Islet of Langerhans (tissue), 1 donor: Measurements from ENCODE around the gene CDH26.

Experiments
- FAIRE-seq: peaks from one replicate; lab custom pipeline; 2011; peaks lifted over from hg19 to GRCh38; lab: Jason Lieb, UNC

CDH26 gene

DNA sequence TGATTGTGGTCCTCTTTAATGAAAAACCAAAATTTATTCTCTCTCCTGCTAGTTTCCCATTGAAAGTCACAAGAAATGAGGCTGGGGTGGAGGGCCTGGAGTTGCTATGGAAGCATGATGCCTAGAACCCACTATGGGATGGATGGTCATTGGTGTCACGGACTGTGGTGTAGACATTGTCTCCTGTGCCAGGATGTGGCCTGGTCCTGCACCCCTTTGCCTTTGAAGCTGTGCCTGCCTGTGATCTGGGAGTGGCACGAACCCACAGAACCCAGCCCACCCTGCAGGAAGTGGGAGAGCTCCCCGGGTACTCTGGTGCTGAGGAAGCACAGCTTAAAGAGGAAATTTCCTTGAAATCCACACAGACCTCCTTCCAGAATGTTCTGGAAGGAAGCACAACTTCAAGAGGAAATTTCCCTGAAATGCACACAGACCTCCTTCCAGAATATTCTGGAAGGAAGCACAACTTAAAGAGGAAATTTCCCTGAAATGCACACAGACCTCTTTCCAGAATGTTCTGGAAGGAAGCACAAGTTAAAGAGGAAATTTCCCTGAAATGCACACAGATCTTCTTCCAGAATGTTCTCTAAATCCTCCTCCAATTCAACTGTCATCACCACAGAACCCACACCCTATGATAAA, 105.6 kb downstream of the CDH26 start:
- FAIRE-seq = no peak
